Keratinocyte (primary cell): ENCODE measurements around the gene RALGPS1. TPM values are rescaled to one million over a fixed set of nuclear protein-coding genes. Genes with fewer than 3 reads are reported as not detected.

Experiments used
- DNase-seq: peaks from one replicate; pipeline ENCODE4 v3.0.0-alpha.2; 2011; ENCODE audit warnings: low read depth, missing footprints, low spot score
- FAIRE-seq: peaks from 2 replicates; lab custom pipeline; 2011; peaks lifted over from hg19 to GRCh38; lab: Jason Lieb, UNC
- H2AFZ ChIP-seq: 2 replicates; pipeline ENCODE4 v1.6.0; 2012; ENCODE audit warnings: low read length, control low read depth, inconsistent platforms; ENCODE audit not compliant: control insufficient read depth
- H3K27ac ChIP-seq: 2 replicates; pipeline ENCODE4 v1.5.1; 2011; ENCODE audit warnings: low read length; ENCODE audit not compliant: control insufficient read depth, insufficient read depth
- H3K27me3 ChIP-seq: 3 replicates; pipeline ENCODE4 v1.6.0; 2011; ENCODE audit warnings: low read length; ENCODE audit not compliant: control insufficient read depth, insufficient read depth; ENCODE audit errors: extremely low read depth
- H3K36me3 ChIP-seq, 2 experiments: 2 replicates in 1 of 2; 3 replicates in 1 of 2; pipeline ENCODE4 v1.5.1; 2011; ENCODE audit warnings: low read length in 2 of 2, mild to moderate bottlenecking in 1 of 2; ENCODE audit not compliant: control insufficient read depth in 2 of 2, insufficient read depth in 2 of 2; ENCODE audit errors: extremely low read depth in 1 of 2
- H3K4me1 ChIP-seq: 3 replicates; pipeline ENCODE4 v1.5.1; 2011; ENCODE audit warnings: low read length; ENCODE audit not compliant: control insufficient read depth, insufficient read depth; ENCODE audit errors: extremely low read depth
- H3K4me2 ChIP-seq: 3 replicates; pipeline ENCODE4 v1.6.0; 2011; ENCODE audit warnings: low read depth, low read length; ENCODE audit not compliant: control insufficient read depth, insufficient read depth; ENCODE audit errors: extremely low read depth
- H3K4me3 ChIP-seq, 3 experiments: fragments of 200-600 bp in 1 of 3; sonication (generic) in 1 of 3; 2 replicates in 2 of 3; 3 replicates in 1 of 3; pipeline ENCODE4 v1.5.1; 2011 to 2016; ENCODE audit warnings: low read length in 3 of 3, mild to moderate bottlenecking in 3 of 3, control low read depth in 2 of 3, inconsistent platforms in 1 of 3, low read depth in 1 of 3, mixed read lengths in 1 of 3, mixed run types in 1 of 3, moderate library complexity in 1 of 3; ENCODE audit not compliant: control insufficient read depth in 2 of 3, insufficient read depth in 2 of 3; ENCODE audit errors: extremely low read depth in 1 of 3
- H3K79me2 ChIP-seq: 2 replicates; pipeline ENCODE4 v1.6.0; 2012; ENCODE audit warnings: low read length; ENCODE audit not compliant: control insufficient read depth, insufficient read depth
- H3K9ac ChIP-seq: 3 replicates; pipeline ENCODE4 v1.6.0; 2011; ENCODE audit warnings: low read length; ENCODE audit not compliant: control insufficient read depth, insufficient read depth; ENCODE audit errors: extremely low read depth
- H3K9me1 ChIP-seq: 3 replicates; pipeline ENCODE4 v1.6.0; 2011; ENCODE audit warnings: low read length; ENCODE audit not compliant: control insufficient read depth, insufficient read depth; ENCODE audit errors: extremely low read depth
- H3K9me3 ChIP-seq: 2 replicates; pipeline ENCODE4 v1.5.1; 2012; ENCODE audit warnings: low read depth, low read length; ENCODE audit not compliant: control insufficient read depth
- H4K20me1 ChIP-seq: 3 replicates; pipeline ENCODE4 v1.6.0; 2011; ENCODE audit warnings: low read length; ENCODE audit not compliant: control insufficient read depth, insufficient read depth; ENCODE audit errors: extremely low read depth
- EZH2 ChIP-seq: IDR thresholded peaks from one replicate; pipeline ENCODE4 v1.6.1; 2012; ENCODE audit warnings: inconsistent platforms, mild to moderate bottlenecking, low read length, moderate library complexity
- dilution Hi-C: fragments of 300-500 bp; cut with MboI; formaldehyde crosslinking; loops from one replicate; pipeline ENCODE4 v1.7.0; 2020; ENCODE audit warnings: low sequenced_read_pairs; ENCODE audit not compliant: extremely low pct_ligation_motif_present
- polyA plus RNA-seq, 5 experiments: library from polyadenylated mRNA; depleted of rRNA in 3 of 5; stranded (reverse) in 3 of 5; stranded (forward) in 1 of 5; unstranded in 1 of 5; fragments of >200 nt; gene quantifications; 1 replicate in 1 of 5; 2 replicates in 3 of 5; 3 replicates in 1 of 5; pipeline versions ENCODE4 v1.2.1 to v1.2.3, GENCODE V29; 2011 to 2012; ENCODE audit warnings: missing spikeins in 2 of 5, low read depth in 1 of 5, low replicate concordance in 1 of 5
- TF ChIP-seq, protein P1 (sequence below), 3 experiments: IDR thresholded peaks in 1 of 3; conservative IDR thresholded peaks in 1 of 3; optimal IDR thresholded peaks in 1 of 3; 2 replicates in 2 of 3; 3 replicates in 1 of 3; pipeline versions ENCODE3 to v1.5.1; 2011; ENCODE audit warnings: low read length in 3 of 3, mild to moderate bottlenecking in 3 of 3, moderate library complexity in 2 of 3, control low read depth in 1 of 3, inconsistent platforms in 1 of 3; ENCODE audit not compliant: insufficient read depth in 2 of 3; ENCODE audit errors: extremely low read depth in 1 of 3

RALGPS1 gene
- polyA plus RNA-seq, 1 donor (not counting 4 experiments of a cell fraction or from before 2014, with no cell fraction given) = 0.56 TPM

DNA sequence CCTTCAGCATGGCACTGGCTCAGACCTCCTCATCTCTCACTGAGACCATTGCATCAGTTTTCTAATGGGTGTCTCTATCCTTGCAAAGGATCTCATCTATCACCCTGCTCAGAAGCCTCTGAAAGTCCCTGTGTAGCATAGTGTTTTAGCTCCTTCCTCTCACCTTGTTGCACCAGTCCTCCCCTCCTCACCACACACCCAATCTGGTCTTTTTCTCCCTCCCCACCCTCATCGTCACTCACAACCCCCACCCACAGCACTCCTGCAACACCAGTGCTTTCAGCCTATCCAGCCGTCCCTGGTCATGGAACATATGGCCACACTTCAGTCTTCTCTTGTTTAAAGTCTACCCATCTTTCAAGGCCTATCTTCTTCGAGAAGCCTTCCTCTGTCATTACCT lies 133.4 kb downstream of the RALGPS1 start:
- no peak overlapping the region for H3K27ac ChIP-seq
- H3K9ac ChIP-seq = no peak overlapping the region
- no peak for DNase-seq
- no peaks in the 10 kb centered on the region for H3K9me1 ChIP-seq
- FAIRE-seq = no peak
- TF ChIP-seq EZH2 = no peak
- TF ChIP-seq, protein P1, sequence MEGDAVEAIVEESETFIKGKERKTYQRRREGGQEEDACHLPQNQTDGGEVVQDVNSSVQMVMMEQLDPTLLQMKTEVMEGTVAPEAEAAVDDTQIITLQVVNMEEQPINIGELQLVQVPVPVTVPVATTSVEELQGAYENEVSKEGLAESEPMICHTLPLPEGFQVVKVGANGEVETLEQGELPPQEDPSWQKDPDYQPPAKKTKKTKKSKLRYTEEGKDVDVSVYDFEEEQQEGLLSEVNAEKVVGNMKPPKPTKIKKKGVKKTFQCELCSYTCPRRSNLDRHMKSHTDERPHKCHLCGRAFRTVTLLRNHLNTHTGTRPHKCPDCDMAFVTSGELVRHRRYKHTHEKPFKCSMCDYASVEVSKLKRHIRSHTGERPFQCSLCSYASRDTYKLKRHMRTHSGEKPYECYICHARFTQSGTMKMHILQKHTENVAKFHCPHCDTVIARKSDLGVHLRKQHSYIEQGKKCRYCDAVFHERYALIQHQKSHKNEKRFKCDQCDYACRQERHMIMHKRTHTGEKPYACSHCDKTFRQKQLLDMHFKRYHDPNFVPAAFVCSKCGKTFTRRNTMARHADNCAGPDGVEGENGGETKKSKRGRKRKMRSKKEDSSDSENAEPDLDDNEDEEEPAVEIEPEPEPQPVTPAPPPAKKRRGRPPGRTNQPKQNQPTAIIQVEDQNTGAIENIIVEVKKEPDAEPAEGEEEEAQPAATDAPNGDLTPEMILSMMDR (optimal IDR thresholded peaks at IDR 0.05 in 1 of 3, IDR thresholded peaks at IDR 0.05 in 1 of 3, conservative IDR thresholded peaks at IDR 0.05 in 1 of 3; ENCODE audit: extremely low read depth in 1 of 3, insufficient read depth in 2 of 3, low read length in 3 of 3) = no peak
- H3K9me3 ChIP-seq = no peaks in the 10 kb centered on the region
- no peaks in the 10 kb centered on the region for H3K27me3 ChIP-seq
- dilution Hi-C loops = no loop called here
- no peak overlapping the region for H3K4me2 ChIP-seq
- H3K4me3 ChIP-seq = no peak overlapping the region
- H2AFZ ChIP-seq = no peak overlapping the region
- no peaks in the 10 kb centered on the region for H3K79me2 ChIP-seq
- no peaks in the 10 kb centered on the region for H3K36me3 ChIP-seq
- no peaks in the 10 kb centered on the region for H4K20me1 ChIP-seq
- peaks cover 16% of the 10 kb centered on the region for H3K4me1 ChIP-seq

DNA sequence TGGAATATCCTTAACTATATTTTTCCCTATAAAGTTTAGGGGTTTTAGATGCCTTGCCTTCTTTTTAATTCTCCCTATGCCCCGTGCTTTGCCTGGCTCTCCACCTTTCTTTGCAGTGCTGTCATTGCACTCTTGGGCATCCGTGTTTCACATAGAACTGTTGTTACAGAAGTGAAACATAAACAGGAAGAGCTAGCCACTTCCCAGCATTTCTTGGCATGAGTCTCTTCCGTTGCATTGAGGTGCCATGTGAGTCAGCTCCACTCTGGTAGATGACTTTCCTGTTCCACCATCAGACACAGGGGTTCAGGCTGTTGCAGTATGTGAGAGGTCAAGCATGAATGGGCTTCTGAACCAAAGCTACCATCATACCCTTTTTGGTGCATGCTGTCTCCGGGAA lies 134.5 kb downstream of the RALGPS1 start:
- peak; percentile 100 for FAIRE-seq
- dilution Hi-C loops = no loop called here
- TF ChIP-seq EZH2 = no peak
- TF ChIP-seq, protein P1 (optimal IDR thresholded peaks at IDR 0.05 in 1 of 3, IDR thresholded peaks at IDR 0.05 in 1 of 3, conservative IDR thresholded peaks at IDR 0.05 in 1 of 3; ENCODE audit: extremely low read depth in 1 of 3, insufficient read depth in 2 of 3, low read length in 3 of 3) = peak; percentile 17 to 41 (median 41)
- no peak overlapping the region for H3K4me3 ChIP-seq
- H2AFZ ChIP-seq = no peak overlapping the region
- H3K4me2 ChIP-seq = peak overlapping the region; percentile 47
- H3K9me3 ChIP-seq = no peaks in the 10 kb centered on the region
- H3K27me3 ChIP-seq = no peaks in the 10 kb centered on the region
- H3K9me1 ChIP-seq = no peaks in the 10 kb centered on the region
- H4K20me1 ChIP-seq = no peaks in the 10 kb centered on the region
- H3K27ac ChIP-seq = no peak overlapping the region
- no peaks in the 10 kb centered on the region for H3K79me2 ChIP-seq
- H3K4me1 ChIP-seq = peaks cover 16% of the 10 kb centered on the region
- peak; percentile 50 for DNase-seq
- no peaks in the 10 kb centered on the region for H3K36me3 ChIP-seq
- no peak overlapping the region for H3K9ac ChIP-seq
